ENCODE data around the gene SPACA4.
A peak's percentile ranks its signal among the peaks of the same experiment; 100 is the strongest.

SPACA4 gene

DNA sequence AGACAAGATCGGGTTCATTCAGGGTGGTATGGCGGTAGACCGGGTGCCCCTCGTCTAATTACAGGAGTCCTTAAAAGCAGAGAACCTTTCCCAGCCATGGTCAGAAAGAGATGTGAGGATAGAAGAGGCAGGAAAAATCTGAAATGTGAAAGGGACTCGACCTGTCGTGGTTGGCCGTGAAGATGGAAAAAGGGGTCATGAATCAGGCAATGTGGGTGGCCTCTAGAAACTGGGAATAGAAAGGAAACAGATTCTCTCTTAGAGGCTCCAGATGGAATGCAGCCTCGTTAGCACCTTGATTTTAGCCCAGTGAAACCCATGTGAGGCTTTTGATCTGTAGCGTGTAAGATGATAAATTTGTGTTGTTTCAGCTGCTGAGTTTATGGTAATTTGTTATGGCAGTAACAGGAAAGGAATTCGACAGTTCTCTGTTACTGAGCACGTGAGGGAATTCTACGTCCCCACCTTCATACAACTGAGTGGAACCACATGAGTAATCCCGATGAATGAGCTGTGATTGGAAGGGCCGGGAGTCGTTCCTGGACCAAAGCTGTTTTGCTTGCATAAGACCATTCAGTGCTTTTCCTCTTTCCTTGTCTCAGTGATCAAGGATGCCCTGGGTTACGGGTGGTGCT lies 50.4 kb downstream of the SPACA4 start:
- DNase-seq (ENCODE audit: low spot score) (no peak), ATAC-seq (ENCODE audit: low read depth) (peak; percentile 66)
- H3K4me3 ChIP-seq (ENCODE audit: severe bottlenecking): no peak overlapping the region
- TF ChIP-seq, protein P1, sequence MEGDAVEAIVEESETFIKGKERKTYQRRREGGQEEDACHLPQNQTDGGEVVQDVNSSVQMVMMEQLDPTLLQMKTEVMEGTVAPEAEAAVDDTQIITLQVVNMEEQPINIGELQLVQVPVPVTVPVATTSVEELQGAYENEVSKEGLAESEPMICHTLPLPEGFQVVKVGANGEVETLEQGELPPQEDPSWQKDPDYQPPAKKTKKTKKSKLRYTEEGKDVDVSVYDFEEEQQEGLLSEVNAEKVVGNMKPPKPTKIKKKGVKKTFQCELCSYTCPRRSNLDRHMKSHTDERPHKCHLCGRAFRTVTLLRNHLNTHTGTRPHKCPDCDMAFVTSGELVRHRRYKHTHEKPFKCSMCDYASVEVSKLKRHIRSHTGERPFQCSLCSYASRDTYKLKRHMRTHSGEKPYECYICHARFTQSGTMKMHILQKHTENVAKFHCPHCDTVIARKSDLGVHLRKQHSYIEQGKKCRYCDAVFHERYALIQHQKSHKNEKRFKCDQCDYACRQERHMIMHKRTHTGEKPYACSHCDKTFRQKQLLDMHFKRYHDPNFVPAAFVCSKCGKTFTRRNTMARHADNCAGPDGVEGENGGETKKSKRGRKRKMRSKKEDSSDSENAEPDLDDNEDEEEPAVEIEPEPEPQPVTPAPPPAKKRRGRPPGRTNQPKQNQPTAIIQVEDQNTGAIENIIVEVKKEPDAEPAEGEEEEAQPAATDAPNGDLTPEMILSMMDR (IDR thresholded peaks at IDR 0.05; ENCODE audit: poor library complexity, severe bottlenecking): no peak
- peak overlapping the region; percentile 17 for H3K27ac ChIP-seq (ENCODE audit: poor library complexity, severe bottlenecking)
- no peaks in the 10 kb centered on the region for H3K36me3 ChIP-seq (ENCODE audit: low read depth)
- H3K4me1 ChIP-seq (ENCODE audit: insufficient read depth, poor library complexity, severe bottlenecking): peaks cover 10% of the 10 kb centered on the region
- no peaks in the 10 kb centered on the region for H3K27me3 ChIP-seq (ENCODE audit: insufficient read depth, poor library complexity, severe bottlenecking)
- H3K9me3 ChIP-seq (ENCODE audit: severe bottlenecking): no peaks in the 10 kb centered on the region
